Activated naive CD4-positive, alpha-beta T cell treated with anti-CD3 and anti-CD28 coated beads, Interleukin-2, amount 50 U/mL, for 24 hours (primary cell): Measurements from ENCODE around the gene CAPN8.

Experiments used
- H3K27ac Mint-ChIP-seq: one replicate; pipeline ENCODE4 v1.8.0; 2021; ENCODE audit warnings: mild to moderate bottlenecking, mixed read lengths
- H3K27me3 Mint-ChIP-seq: one replicate; pipeline ENCODE4 v1.8.0; 2021; ENCODE audit warnings: mixed read lengths
- H3K36me3 Mint-ChIP-seq: one replicate; pipeline ENCODE4 v1.8.0; 2021; ENCODE audit warnings: mixed read lengths
- H3K4me1 Mint-ChIP-seq: one replicate; pipeline ENCODE4 v1.8.0; 2021; ENCODE audit warnings: mixed read lengths
- H3K4me3 Mint-ChIP-seq: one replicate; pipeline ENCODE4 v1.8.0; 2021; ENCODE audit warnings: mild to moderate bottlenecking, mixed read lengths
- H3K9me3 Mint-ChIP-seq: one replicate; pipeline ENCODE4 v1.8.0; 2021; ENCODE audit warnings: mixed read lengths

The CAPN8 gene

GRCh38 chr1:223678841-223679240, 13.3 kb upstream of the CAPN8 start:
- no peak overlapping the region for H3K27ac Mint-ChIP-seq
- H3K27me3 Mint-ChIP-seq: no peaks in the 10 kb centered on the region
- H3K36me3 Mint-ChIP-seq: peaks cover 4% of the 10 kb centered on the region
- no peaks in the 10 kb centered on the region for H3K4me1 Mint-ChIP-seq
- H3K9me3 Mint-ChIP-seq: peaks cover 8% of the 10 kb centered on the region
- no peak overlapping the region for H3K4me3 Mint-ChIP-seq

- H3K4me1 Mint-ChIP-seq: no peaks in the 10 kb centered on the region
- H3K36me3 Mint-ChIP-seq: peaks cover 4% of the 10 kb centered on the region
- peaks cover 8% of the 10 kb centered on the region for H3K9me3 Mint-ChIP-seq
- no peaks in the 10 kb centered on the region for H3K27me3 Mint-ChIP-seq
- H3K4me3 Mint-ChIP-seq: no peak overlapping the region
- no peak overlapping the region for H3K27ac Mint-ChIP-seq
Observed at GRCh38 chr1:223674119-223674890, 8.8 kb upstream of the CAPN8 start.

DNA sequence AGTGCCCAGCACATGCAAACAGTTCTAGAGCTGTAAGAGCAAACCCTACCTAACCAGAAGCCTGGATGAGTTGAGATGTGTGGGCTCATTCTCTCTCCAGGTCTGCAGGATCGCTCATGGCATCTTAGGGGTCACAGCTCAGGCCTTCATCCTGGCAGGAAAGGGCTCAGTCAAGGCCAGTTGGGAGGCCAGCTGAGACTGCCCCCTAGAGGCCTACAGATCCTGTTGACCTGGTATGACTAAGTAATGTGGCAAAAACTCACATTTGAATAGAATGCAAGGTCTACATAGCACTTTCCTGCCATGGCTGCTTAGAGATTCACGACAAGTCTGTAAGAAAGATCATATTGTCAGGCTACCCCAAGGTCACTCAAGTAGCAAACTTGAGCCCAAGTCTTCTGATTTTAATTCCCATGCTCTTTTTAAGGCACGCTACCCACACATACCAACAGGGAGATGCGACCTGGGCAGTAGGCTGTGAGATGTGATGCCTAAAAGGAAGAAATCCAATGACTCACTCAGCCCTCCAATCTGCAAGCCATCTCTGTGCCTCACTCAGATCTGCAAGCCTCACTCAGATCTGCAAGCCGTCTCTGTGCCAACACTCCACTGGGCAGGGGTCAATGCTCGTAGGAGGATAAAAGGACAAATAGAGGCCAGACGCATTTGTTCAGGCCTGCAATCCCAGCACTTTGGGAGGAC, 5.1 kb upstream of the CAPN8 start:
- H3K27me3 Mint-ChIP-seq: no peaks in the 10 kb centered on the region
- peaks cover 8% of the 10 kb centered on the region for H3K9me3 Mint-ChIP-seq
- H3K36me3 Mint-ChIP-seq: peaks cover 2% of the 10 kb centered on the region
- no peaks in the 10 kb centered on the region for H3K4me1 Mint-ChIP-seq
- no peak overlapping the region for H3K27ac Mint-ChIP-seq
- no peak overlapping the region for H3K4me3 Mint-ChIP-seq

- Mint-ChIP-seq H3K4me3 (no peak overlapping the region), H3K36me3 (no peaks in the 10 kb centered on the region), H3K9me3 (no peaks in the 10 kb centered on the region), H3K27ac (no peak overlapping the region), H3K4me1 (no peaks in the 10 kb centered on the region), H3K27me3 (no peaks in the 10 kb centered on the region)
Observed at GRCh38 chr1:223669003-223669795, 3.7 kb upstream of the CAPN8 start.

DNA sequence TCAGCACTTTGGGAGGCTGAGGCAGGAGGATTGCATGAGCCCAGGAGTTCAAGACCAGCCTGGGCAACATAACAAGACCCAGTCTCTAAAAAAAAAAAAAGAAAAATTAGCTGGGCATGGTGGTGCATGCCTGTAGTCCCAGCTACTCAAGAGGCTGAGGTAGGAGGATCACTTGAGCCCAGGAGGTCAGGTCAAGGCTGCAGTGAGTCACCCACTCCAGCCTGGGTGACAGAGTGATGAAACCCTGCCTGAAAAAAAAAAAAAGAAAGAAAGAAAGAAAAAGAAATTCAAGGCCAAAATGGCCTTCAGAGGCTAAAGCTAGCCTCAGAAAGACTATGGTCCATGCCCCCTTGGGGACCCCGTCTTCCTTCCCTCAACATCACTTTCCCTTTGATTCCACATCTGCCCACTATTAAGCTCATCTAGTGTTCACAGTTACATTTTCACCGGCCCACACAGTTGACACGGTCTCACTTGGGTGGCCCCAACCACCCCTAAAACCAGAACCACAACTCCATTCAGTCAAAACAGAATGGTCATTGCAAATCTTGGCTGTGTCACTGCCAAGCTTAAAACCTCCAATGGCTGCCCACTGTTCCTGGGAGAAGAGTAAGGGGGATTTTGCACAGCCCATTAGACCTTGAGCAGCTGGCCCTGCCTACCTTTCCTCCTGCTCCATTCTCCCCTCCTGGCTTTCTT, 2.1 kb upstream of the CAPN8 start:
- H3K27me3 Mint-ChIP-seq: no peaks in the 10 kb centered on the region
- no peaks in the 10 kb centered on the region for H3K36me3 Mint-ChIP-seq
- H3K4me1 Mint-ChIP-seq: no peaks in the 10 kb centered on the region
- no peaks in the 10 kb centered on the region for H3K9me3 Mint-ChIP-seq
- no peak overlapping the region for H3K27ac Mint-ChIP-seq
- no peak overlapping the region for H3K4me3 Mint-ChIP-seq

DNA sequence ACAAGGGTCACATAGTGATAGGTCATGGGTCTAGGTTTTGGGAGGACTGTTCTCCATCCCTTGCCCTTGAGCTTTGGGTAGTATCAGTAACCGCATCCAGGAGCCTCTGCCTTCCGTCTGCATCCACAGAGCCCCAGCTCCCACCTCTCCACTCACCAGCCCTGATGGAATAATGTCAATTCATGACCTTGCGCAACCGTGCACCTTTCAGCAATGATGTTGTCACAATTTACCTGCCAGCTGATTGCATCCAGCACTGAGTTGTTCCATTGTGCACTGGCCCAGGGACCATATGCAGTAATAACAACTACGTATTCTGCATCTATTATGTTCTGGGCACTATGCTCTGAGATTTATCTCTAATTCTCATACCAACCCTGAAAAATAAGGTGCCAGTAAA, 1.4 kb downstream of the CAPN8 start:
- H3K27me3 Mint-ChIP-seq: peaks cover 3% of the 10 kb centered on the region
- H3K4me1 Mint-ChIP-seq: no peaks in the 10 kb centered on the region
- H3K27ac Mint-ChIP-seq: no peak overlapping the region
- H3K36me3 Mint-ChIP-seq: no peaks in the 10 kb centered on the region
- no peaks in the 10 kb centered on the region for H3K9me3 Mint-ChIP-seq
- no peak overlapping the region for H3K4me3 Mint-ChIP-seq

DNA sequence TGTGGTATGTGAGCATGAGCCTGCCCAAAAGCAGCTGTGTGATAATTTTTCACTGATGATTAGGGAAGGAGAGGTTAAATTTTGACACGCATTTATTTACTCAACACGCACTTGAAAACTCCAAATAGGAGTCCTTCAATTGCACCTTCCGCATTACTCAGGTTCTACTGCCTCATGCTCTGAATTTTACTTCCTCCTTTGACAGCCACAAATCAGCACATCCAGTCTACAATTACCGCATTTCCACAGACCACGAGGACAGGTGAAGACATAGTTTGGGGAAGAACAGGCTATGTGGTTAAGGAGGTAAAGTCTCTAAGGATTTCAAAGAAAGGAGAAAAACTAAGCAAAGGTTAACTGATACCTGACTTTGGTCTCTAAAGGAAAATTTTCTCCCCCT, 2.6 kb downstream of the CAPN8 start:
- Mint-ChIP-seq H3K4me3 (no peak overlapping the region), H3K27ac (no peak overlapping the region), H3K27me3 (peaks cover 3% of the 10 kb centered on the region), H3K36me3 (no peaks in the 10 kb centered on the region), H3K4me1 (no peaks in the 10 kb centered on the region), H3K9me3 (no peaks in the 10 kb centered on the region)

DNA sequence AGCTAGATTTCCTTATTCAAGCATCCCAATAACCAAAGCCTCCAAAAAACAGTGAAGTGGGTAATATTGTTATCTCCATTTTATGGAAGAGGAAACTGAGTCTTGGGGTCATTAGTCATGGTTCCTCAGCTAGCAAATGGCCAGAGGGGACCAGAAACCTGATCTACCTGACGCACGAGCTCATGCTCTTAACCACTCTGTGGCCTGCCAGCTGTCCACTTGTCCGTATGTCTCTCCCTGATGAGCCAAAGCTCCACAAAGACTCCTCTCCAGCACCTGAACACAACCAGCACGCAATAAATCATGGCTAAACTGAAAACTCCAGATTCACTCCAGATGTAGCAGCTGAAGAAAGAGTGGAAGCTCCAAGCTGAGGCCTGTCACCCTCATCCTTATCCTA, 5.8 kb downstream of the CAPN8 start:
- Mint-ChIP-seq H3K36me3 (no peaks in the 10 kb centered on the region), H3K9me3 (no peaks in the 10 kb centered on the region), H3K27me3 (peaks cover 3% of the 10 kb centered on the region), H3K4me1 (no peaks in the 10 kb centered on the region), H3K4me3 (no peak overlapping the region), H3K27ac (no peak overlapping the region)

GRCh38 chr1:223657978-223658377, 7.5 kb downstream of the CAPN8 start:
- Mint-ChIP-seq H3K27me3 (peaks cover 3% of the 10 kb centered on the region), H3K36me3 (no peaks in the 10 kb centered on the region), H3K4me1 (no peaks in the 10 kb centered on the region), H3K9me3 (no peaks in the 10 kb centered on the region), H3K4me3 (no peak overlapping the region), H3K27ac (no peak overlapping the region)

- H3K27me3 Mint-ChIP-seq: no peaks in the 10 kb centered on the region
- no peaks in the 10 kb centered on the region for H3K9me3 Mint-ChIP-seq
- no peak overlapping the region for H3K27ac Mint-ChIP-seq
- H3K4me1 Mint-ChIP-seq: no peaks in the 10 kb centered on the region
- H3K36me3 Mint-ChIP-seq: no peaks in the 10 kb centered on the region
- H3K4me3 Mint-ChIP-seq: no peak overlapping the region
Observed at GRCh38 chr1:223654083-223654482, 11.4 kb downstream of the CAPN8 start.

DNA sequence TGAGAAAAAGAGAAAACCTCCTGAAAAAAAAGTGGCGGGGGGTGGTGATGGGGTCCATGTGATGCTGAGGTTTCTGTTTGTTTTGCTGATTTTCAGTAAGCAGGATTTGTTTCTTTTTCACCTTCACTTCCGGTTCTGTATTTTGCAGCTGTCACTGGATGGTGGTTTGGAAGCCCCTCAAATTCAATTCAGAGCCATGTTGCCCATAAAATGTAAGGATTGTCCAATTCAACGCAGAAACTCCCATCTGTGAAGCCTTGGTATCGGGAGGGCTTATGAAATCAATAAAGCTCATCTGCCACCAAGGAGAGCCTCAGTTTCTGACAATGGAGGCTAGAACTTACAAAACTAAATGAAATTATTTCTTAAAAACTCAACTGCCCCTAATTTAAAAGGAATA, 12.1 kb downstream of the CAPN8 start:
- Mint-ChIP-seq H3K4me3 (no peak overlapping the region), H3K27ac (no peak overlapping the region), H3K27me3 (no peaks in the 10 kb centered on the region), H3K4me1 (no peaks in the 10 kb centered on the region), H3K9me3 (no peaks in the 10 kb centered on the region), H3K36me3 (no peaks in the 10 kb centered on the region)

DNA sequence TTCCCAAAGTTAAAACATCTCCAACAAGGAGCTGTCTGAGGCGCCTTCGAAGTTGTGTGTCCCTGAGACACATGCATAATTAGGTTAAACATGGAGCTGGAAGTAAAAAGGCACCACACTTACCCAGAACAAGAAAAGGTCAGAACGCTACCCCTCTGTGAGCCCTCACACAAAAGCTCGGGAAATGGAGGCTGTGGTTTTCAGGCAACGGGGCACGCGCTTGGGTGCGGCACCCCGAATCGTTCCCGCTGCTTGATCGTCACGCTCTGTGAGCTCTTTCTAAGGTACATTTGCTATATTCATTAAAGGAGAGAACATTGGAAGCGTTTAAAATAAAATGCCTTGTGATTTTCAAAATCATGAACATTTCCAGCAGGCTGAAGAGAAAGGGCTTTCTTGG, 12.5 kb downstream of the CAPN8 start:
- Mint-ChIP-seq H3K4me3 (no peak overlapping the region), H3K27ac (no peak overlapping the region), H3K4me1 (no peaks in the 10 kb centered on the region), H3K27me3 (no peaks in the 10 kb centered on the region), H3K36me3 (no peaks in the 10 kb centered on the region), H3K9me3 (no peaks in the 10 kb centered on the region)

- no peak overlapping the region for H3K27ac Mint-ChIP-seq
- H3K27me3 Mint-ChIP-seq: no peaks in the 10 kb centered on the region
- H3K4me3 Mint-ChIP-seq: no peak overlapping the region
- H3K4me1 Mint-ChIP-seq: no peaks in the 10 kb centered on the region
- no peaks in the 10 kb centered on the region for H3K36me3 Mint-ChIP-seq
- H3K9me3 Mint-ChIP-seq: no peaks in the 10 kb centered on the region
Observed at GRCh38 chr1:223652436-223652941, 13.0 kb downstream of the CAPN8 start.

DNA sequence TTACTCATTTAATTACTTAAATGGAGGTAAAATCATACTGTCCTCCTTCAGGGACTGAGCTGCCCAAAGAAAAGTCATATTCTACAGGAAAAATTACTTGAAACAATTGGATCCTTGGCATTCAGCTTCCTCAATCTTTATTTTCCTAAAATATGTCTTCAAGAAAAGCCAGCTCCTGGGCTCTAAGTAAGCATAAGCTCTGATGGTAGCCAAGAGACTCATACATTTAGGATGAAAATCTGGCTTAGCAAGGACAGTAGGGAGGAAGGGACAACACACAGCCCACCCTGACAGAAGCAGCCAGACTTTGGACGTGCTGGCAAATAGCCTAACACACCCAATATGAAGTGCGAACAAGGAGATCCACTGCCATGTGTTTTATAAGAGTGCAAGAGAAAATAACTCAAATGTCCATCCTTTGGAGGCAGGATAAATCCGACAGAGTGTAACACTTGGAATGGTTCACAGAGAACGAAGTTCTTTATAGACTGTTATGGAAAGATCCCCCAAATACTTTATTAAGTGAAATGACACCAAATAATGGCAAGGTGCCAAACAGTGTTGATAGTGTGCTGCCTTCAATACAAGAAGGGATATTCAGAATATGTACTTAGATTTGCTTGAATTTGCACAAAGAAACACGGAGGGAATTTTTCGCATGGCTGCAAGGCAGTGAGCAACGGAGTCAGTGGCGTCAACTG, 14.1 kb downstream of the CAPN8 start:
- Mint-ChIP-seq H3K4me3 (no peak overlapping the region), H3K36me3 (no peaks in the 10 kb centered on the region), H3K27ac (no peak overlapping the region), H3K27me3 (no peaks in the 10 kb centered on the region), H3K9me3 (no peaks in the 10 kb centered on the region), H3K4me1 (no peaks in the 10 kb centered on the region)

- no peaks in the 10 kb centered on the region for H3K4me1 Mint-ChIP-seq
Observed at GRCh38 chr1:223650465-223650864, 15.0 kb downstream of the CAPN8 start.

More at GRCh38 chr1:223650465-223650864, 15.0 kb downstream of the CAPN8 start:
- Mint-ChIP-seq H3K4me3 (no peak overlapping the region), H3K27ac (no peak overlapping the region), H3K9me3 (no peaks in the 10 kb centered on the region), H3K27me3 (no peaks in the 10 kb centered on the region), H3K36me3 (no peaks in the 10 kb centered on the region)
